ENCODE results near the gene CAMK2N2.
A peak's percentile ranks its signal among the peaks of the same experiment; 100 is the strongest.

CAMK2N2 gene

GRCh38 chr3:184261270-184261853, at the start of gene CAMK2N2:
CAMK2N2 (minus strand) TSS chr3:184261553; CDS start chr3:184261285, 268 bp downstream.
- peak; percentile 96 to 97 for DNase-seq

GRCh38 chr3:184308744-184309143, 47.4 kb upstream of the CAMK2N2 start:
- no peak for DNase-seq

DNA sequence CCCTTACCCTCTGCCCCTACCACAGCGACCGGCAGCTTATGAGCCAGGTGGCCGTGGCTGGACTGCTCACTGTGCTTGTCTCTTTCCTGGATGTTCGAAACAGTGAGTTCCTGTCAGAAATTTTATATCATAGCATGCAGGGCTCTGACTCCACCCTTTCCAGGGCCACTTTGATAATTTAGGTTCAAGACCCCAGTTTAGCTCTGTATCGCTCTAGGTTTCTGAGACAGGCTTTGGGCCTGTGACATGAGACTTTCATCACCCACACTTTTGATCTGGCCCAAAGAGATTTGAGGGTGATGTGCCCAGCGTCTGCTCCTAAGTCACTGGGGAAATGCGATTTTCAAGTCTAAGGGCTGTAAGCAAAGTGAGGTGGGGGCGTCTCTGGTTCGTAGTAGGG, 46.6 kb upstream of the CAMK2N2 start:
- no peak for DNase-seq

- DNase-seq, result no peak
Observed at GRCh38 chr3:184306341-184306972, 45.1 kb upstream of the CAMK2N2 start.

GRCh38 chr3:184305577-184305976, 44.2 kb upstream of the CAMK2N2 start:
- DNase-seq, result peak in 1 of 2 experiments; percentile 18

GRCh38 chr3:184300378-184300720, 39.0 kb upstream of the CAMK2N2 start:
- DNase-seq, result no peak

DNA sequence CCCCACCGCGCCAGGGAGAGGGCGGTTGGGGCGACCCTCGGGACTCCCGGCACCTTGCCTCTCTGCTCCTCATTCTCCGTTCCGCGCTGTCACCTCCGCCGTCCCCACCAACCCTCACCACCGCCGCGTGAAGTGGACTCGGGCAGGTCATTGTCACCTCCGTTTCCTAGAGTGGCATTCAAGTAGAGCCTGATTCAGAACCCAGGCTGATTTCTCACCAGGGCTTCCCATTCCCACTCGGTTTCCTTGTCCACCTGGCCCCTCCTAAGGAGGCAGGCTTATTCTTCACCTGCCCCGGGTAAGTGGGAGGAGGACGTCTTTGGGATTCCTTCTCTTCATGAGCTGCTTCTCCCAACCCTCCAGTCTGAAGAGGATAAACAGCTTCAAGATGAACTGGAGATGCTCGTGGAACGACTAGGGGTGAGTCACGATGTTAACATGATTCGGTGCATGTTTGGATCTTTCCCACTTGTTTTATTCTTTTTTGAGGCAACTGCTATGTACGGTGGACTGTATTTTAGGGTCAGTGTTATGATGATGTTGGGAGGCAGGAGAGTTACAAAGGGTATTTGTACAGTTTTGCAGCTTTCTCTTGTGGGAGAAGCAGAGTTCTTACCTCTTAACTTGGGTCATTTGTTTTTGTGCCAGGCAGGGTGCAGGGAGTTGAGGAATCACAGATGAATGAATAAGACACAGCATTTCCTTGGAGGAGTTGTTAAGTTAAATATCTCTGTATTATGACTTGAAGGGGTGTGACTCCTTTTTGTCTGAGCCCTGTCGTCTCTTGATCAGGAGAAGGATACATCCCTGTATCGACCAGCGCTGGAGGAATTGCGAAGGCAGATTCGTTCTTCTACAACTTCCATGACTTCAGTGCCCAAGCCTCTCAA, 38.4 kb upstream of the CAMK2N2 start:
- DNase-seq, result peak in 1 of 2 experiments; percentile 51

DNA sequence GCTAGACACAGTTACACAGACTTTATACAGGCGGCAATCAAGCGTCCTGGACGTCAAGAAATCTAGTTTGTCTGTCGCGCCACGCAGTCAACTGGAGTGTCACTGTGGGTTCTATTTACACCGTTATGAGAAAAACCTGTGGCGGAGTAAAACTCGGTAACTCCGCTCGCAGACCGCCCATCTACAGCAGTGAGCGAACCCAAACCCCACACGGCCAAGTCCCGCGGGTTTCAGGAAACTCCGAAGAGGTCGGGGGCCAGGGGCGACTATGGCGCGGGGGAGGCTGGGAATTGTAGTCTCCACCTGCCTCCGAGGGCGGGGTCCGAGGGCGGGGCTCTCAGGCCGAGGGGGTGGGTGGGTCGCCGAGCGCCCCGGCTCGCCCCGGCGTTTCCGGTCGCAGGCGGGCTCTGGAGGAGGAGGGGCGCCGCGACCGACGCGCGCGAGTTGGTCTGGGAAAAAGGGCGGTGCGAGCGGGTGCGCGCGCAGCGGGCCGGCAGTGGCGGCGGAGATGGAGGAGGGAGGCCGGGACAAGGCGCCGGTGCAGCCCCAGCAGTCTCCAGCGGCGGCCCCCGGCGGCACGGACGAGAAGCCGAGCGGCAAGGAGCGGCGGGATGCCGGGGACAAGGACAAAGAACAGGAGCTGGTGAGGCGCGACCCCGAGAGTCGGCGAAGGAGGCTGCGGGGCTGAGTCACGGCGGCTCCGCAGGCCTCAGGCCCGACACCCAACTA, 37.6 kb upstream of the CAMK2N2 start, which contains the start of gene PSMD2:
PSMD2 (plus strand) TSS at position 483 of the 729 bp plus-strand sequence; CDS start at position 509, 26 bp downstream.
- DNase-seq, result peak; percentile 99 to 100

DNA sequence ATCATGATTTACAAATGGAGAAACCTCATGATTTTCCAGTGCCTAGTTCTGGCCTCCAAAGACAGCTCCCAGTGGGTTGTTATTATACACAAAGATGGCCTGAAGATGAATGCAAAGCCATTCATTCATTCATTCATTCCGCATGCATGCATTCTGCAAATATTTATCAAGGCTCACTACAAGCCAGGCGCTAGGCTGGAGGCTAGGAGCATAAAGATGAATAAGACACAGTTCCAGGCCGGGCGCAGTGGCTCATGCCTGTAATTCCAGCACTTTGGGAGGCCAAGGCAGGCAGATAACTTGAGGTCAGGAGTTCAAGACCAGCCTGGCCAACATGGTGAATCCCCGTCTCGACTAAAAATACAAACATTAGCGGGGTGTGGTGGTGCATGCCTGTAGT, 35.3 kb upstream of the CAMK2N2 start:
- DNase-seq, result no peak

GRCh38 chr3:184295771-184296170, 34.4 kb upstream of the CAMK2N2 start:
- DNase-seq, result peak in 1 of 2 experiments; percentile 32

- DNase-seq, result no peak
Observed at GRCh38 chr3:184291738-184292445, 30.5 kb upstream of the CAMK2N2 start.

DNA sequence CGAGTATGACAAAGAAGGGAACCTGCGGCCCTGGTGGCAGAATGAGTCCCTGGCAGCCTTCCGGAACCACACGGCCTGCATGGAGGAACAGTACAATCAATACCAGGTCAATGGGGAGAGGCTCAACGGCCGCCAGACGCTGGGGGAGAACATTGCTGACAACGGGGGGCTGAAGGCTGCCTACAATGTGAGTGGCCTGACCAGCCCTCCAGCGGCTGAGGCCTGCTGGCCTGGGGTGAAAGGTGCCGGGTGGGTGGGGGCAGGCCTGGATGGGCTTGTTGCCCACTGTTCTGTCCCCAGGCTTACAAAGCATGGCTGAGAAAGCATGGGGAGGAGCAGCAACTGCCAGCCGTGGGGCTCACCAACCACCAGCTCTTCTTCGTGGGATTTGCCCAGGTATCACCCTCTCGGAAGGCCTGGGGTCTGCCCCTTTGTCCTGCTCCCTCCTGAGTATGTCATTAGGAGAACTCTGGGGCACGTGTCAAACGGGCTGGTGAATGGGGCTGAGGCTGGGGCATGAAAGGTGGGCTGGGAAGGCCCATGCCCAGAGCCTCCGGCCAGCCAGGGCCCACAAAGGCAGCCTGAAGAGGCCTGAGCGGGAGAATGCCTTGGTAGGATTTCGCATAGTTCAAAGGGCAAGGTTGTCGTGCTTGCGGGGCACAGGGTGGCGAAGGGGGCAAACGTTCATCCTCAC, 29.8 kb upstream of the CAMK2N2 start:
- DNase-seq, result no peak

DNA sequence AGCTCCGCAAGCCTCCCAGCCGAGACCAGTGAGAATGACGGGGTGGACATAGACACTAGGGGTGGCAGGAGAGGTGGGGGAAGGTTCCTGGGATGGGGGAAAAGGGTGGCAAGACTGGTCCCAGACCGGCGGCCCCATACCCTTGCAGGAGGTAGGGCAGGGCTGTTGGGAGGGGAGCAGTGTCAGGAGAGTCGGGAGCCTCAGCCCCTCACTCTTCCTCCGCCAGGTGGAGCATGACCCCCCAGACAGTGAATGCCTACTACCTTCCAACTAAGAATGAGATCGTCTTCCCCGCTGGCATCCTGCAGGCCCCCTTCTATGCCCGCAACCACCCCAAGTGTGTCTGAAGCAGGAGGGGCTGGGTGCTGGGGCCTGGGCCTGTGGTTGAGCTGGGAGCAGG, 29.0 kb upstream of the CAMK2N2 start:
- no peak for DNase-seq

GRCh38 chr3:184289426-184289938, 28.1 kb upstream of the CAMK2N2 start:
- DNase-seq, result peak; percentile 67 to 75

DNA sequence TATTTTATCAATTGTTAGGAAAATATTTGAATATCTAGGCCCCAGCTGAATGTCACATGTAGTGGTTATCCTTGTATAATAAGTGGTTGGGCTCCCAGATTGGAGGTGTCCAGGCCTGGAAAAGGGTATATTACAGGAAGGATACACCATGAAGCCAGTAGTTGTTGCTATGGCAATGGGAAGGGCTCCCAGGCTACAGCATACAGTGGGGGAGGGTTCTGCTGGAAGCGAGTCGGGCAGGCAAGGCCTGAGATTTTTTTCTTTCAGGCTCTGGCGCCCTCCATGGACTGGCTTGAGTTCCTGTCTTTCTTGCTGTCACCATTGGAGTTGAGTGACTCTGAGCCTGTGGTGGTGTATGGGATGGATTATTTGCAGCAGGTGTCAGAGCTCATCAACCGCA, 23.3 kb upstream of the CAMK2N2 start:
- DNase-seq, result peak; percentile 88 to 91

GRCh38 chr3:184283681-184284080, 22.3 kb upstream of the CAMK2N2 start:
- no peak for DNase-seq

DNA sequence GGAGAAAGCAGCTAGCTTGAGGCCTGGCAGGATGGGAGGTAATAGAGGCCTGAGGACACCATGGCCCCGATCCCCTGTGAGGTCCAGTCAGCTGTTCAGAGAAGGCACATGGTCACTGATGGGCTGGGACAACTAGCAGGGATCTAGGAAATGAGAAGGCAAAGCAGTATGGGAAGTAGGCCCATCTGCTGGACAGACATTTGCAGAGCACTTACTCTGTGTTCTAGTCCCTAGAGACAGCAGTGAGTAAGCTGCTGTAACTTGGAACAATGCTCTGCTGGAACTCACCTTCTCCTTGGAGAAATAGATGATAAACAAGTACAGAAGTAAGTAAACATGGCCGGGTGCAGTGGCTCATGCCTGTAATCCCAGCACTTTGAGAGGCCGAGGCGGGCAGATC, 21.6 kb upstream of the CAMK2N2 start:
- no peak for DNase-seq

- no peak for DNase-seq
Observed at GRCh38 chr3:184277366-184277765, 16.0 kb upstream of the CAMK2N2 start.

GRCh38 chr3:184275961-184276910, 14.9 kb upstream of the CAMK2N2 start, which contains the start of gene ECE2:
ECE2 (plus strand) TSS chr3:184276022; CDS start chr3:184276154, 132 bp downstream.
- no peak for DNase-seq

DNA sequence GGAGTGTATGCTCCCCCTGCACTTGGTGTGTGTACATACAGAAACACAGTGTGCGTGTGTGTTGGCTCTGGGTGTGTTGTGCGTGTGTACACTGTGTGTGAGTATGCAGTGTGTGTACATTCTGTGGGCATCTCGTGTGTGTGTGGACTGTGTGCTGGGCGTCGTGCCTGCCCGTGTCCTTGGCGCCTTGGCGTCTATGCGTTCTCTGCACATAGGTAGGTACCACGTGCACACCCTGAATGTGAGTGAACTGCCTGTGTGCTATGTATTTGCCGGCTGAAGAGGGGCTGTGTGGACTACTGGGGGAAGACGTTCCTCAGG, 14.0 kb upstream of the CAMK2N2 start:
- DNase-seq, result no peak
